ENCODE results near the gene SPTBN1.

GRCh38 chr2:54535599-54536195 is 79.6 kb downstream of the SPTBN1 start:
- no peak for TF ChIP-seq FOXJ3 (CRISPR knock-in tag; IDR thresholded peaks at IDR 0.05; ENCODE audit: borderline replicate concordance)
- no peak for TF ChIP-seq NFE2L1 (CRISPR knock-in tag; IDR thresholded peaks at IDR 0.05)
- TF ChIP-seq ATF1 (CRISPR knock-in tag; IDR thresholded peaks at IDR 0.05): no peak
- TF ChIP-seq SMAD4 (CRISPR knock-in tag; IDR thresholded peaks at IDR 0.05): no peak
- TF ChIP-seq JAZF1 (CRISPR knock-in tag; IDR thresholded peaks at IDR 0.05): no peak
- no peak for TF ChIP-seq MAX (CRISPR knock-in tag; IDR thresholded peaks at IDR 0.05)
- TF ChIP-seq STAT6 (CRISPR knock-in tag; conservative IDR thresholded peaks at IDR 0.05; ENCODE audit: low read depth): no peak
- no peak for TF ChIP-seq CTCF (IDR thresholded peaks at IDR 0.05)
- no peak for TF ChIP-seq HMGA2 (CRISPR knock-in tag; IDR thresholded peaks at IDR 0.05)
- no peak for TF ChIP-seq ZNF281 (CRISPR knock-in tag; IDR thresholded peaks at IDR 0.05)
- no peak for TF ChIP-seq ZBTB43 (CRISPR knock-in tag; IDR thresholded peaks at IDR 0.05)
- no peak for TF ChIP-seq ZNF138 (CRISPR knock-in tag; conservative IDR thresholded peaks at IDR 0.05)

All from WTC11 (cell line).